ENCODE results near the gene TPPP2.

The TPPP2 gene

GRCh38 chr14:21017528-21018245, 12.3 kb upstream of the TPPP2 start:
- DNase-seq (ENCODE audit: low spot score), result no peak

- DNase-seq (ENCODE audit: low spot score), result no peak
Observed at GRCh38 chr14:21018286-21018685, 11.7 kb upstream of the TPPP2 start.

- DNase-seq (ENCODE audit: low spot score), result no peak
Observed at GRCh38 chr14:21018781-21019180, 11.2 kb upstream of the TPPP2 start.

- DNase-seq (ENCODE audit: low spot score), result no peak
Observed at GRCh38 chr14:21019366-21019765, 10.7 kb upstream of the TPPP2 start.

- DNase-seq (ENCODE audit: low spot score), result no peak
Observed at GRCh38 chr14:21020977-21021545, 9.0 kb upstream of the TPPP2 start.

- DNase-seq (ENCODE audit: low spot score), result no peak
Observed at GRCh38 chr14:21022686-21023085, 7.3 kb upstream of the TPPP2 start.

GRCh38 chr14:21023174-21023573, 6.8 kb upstream of the TPPP2 start:
- no peak for DNase-seq (ENCODE audit: low spot score)

GRCh38 chr14:21023817-21024584, 6.0 kb upstream of the TPPP2 start:
- DNase-seq (ENCODE audit: low spot score), result no peak

- DNase-seq (ENCODE audit: low spot score), result peak; percentile 31
Observed at GRCh38 chr14:21024585-21025370, 5.2 kb upstream of the TPPP2 start, which contains the start of gene NDRG2. Gene NDRG2, minus strand, starts transcription at chr14:21025061. Its CDS starts 1,746 bp downstream, at chr14:21023315.

- no peak for DNase-seq (ENCODE audit: low spot score)
Observed at GRCh38 chr14:21025371-21026273, 4.4 kb upstream of the TPPP2 start.

GRCh38 chr14:21026274-21026987, 3.6 kb upstream of the TPPP2 start:
- no peak for DNase-seq (ENCODE audit: low spot score)

- no peak for DNase-seq (ENCODE audit: low spot score)
Observed at GRCh38 chr14:21026988-21027315, 3.1 kb upstream of the TPPP2 start.

GRCh38 chr14:21030531-21030930, 514 bp downstream of the TPPP2 start:
- no peak for DNase-seq (ENCODE audit: low spot score)

- DNase-seq (ENCODE audit: low spot score), result no peak
Observed at GRCh38 chr14:21032326-21033132, 2.5 kb downstream of the TPPP2 start.

GRCh38 chr14:21033133-21033698, 3.2 kb downstream of the TPPP2 start:
- no peak for DNase-seq (ENCODE audit: low spot score)

GRCh38 chr14:21034707-21035106, 4.7 kb downstream of the TPPP2 start, which contains the start of gene RNASE13:
Gene RNASE13, minus strand, starts transcription at chr14:21034807. Its CDS starts 519 bp downstream, at chr14:21034288.
- no peak for DNase-seq (ENCODE audit: low spot score)

- no peak for DNase-seq (ENCODE audit: low spot score)
Observed at GRCh38 chr14:21036751-21037150, 6.7 kb downstream of the TPPP2 start.

- no peak for DNase-seq (ENCODE audit: low spot score)
Observed at GRCh38 chr14:21037156-21037555, 7.1 kb downstream of the TPPP2 start.

Measured in activated CD4-positive, alpha-beta T cell treated with anti-CD3 and anti-CD28 coated beads, Interleukin-2, Interleukin-4, amounts not matched to agents 100 ng/mL and 50 ng/mL, durations not matched to agents 16 hours and 8 hours (primary cell).